Vagina (tissue), 2 donors: Measurements from ENCODE around the gene TBC1D4.

Source experiments
- CTCF ChIP-seq, 3 experiments: fragments of 450-650 bp in 2 of 3; fragments of 200-600 bp in 1 of 3; sonication (generic) in 1 of 3; IDR thresholded peaks; one replicate each; pipeline ENCODE4 v1.5.1; 2017 to 2019; ENCODE audit warnings: antibody characterized with exemption in 3 of 3, mild to moderate bottlenecking in 2 of 3, moderate library complexity in 2 of 3
- POLR2A ChIP-seq, 2 donors: fragments of 450-650 bp; IDR thresholded peaks; one replicate each; pipeline ENCODE4 v1.6.1; 2017; ENCODE audit warnings: antibody characterized with exemption in 2 of 2, mild to moderate bottlenecking in 2 of 2, moderate library complexity in 2 of 2

- TF ChIP-seq POLR2A (IDR thresholded peaks at IDR 0.05) (no peak), CTCF (IDR thresholded peaks at IDR 0.05) (no peak)
These were observed 122.7 kb downstream of the TBC1D4 start for GRCh38 chr13:75359266-75359665.
